ENCODE results near the gene LRRN2. TPM values are rescaled to one million over a fixed set of nuclear protein-coding genes. Genes with fewer than 3 reads are reported as not detected.

Gene LRRN2
- total and polyA plus RNA-seq, 2 of the 8 experiments (the other 6 are each of a cell fraction or from before 2014, with no cell fraction given), result 1.8 to 2.3 TPM

GRCh38 chr1:204731509-204731908, 46.0 kb upstream of the LRRN2 start:
- Histone ChIP-seq H3K4me3 (ENCODE audit: extremely low read depth in 1 of 4, insufficient read depth in 2 of 4, low read depth in 3 of 4, low read length in 4 of 4) (no peak overlapping the region), H4K8ac (ENCODE audit: extremely low read depth, insufficient read depth, low read length) (no peak overlapping the region), H4K20me1 (replicated peaks in 1 of 2; ENCODE audit: control insufficient read depth in 1 of 2, insufficient read depth in 2 of 2, low read length in 2 of 2) (no peaks in the 10 kb centered on the region), H3K27ac (ENCODE audit: low read depth, low read length) (no peak overlapping the region), H3K4me2 (ENCODE audit: insufficient read depth in 1 of 2, low read depth in 2 of 2, low read length in 2 of 2) (no peak overlapping the region), H2BK15ac (ENCODE audit: low read length) (no peak overlapping the region), H3K4me1 (replicated peaks in 1 of 4; ENCODE audit: control insufficient read depth in 3 of 4, insufficient read depth in 4 of 4, low read length in 3 of 4) (peaks cover 0 to 6% (median 2%) of the 10 kb centered on the region in 4 experiments; a peak in 3 of 7 replicates), H2BK120ac (replicated peaks; ENCODE audit: low read depth, low read length) (no peak overlapping the region), H3K4ac (replicated peaks; ENCODE audit: insufficient read length, low read depth, low read length) (no peak overlapping the region), H3K9me3 (ENCODE audit: insufficient read depth in 2 of 2, low read depth in 1 of 2, low read length in 1 of 2) (no peaks in the 10 kb centered on the region), H3K79me1 (ENCODE audit: low read depth, low read length) (no peaks in the 10 kb centered on the region), H4K91ac (replicated peaks; ENCODE audit: insufficient read length, low read length) (no peak overlapping the region), H2BK20ac (ENCODE audit: low read length) (no peak overlapping the region), H3K27me3 (replicated peaks in 1 of 4; ENCODE audit: control insufficient read depth in 3 of 4, extremely low read depth in 1 of 4, insufficient read depth in 3 of 4, low read length in 3 of 4) (no peaks in the 10 kb centered on the region; a peak in 1 of 7 replicates), H3K23ac (ENCODE audit: insufficient read length) (no peak overlapping the region), H3K36me3 (ENCODE audit: control insufficient read depth in 2 of 4, insufficient read depth in 4 of 4, low read length in 3 of 4) (no peaks in the 10 kb centered on the region), H4K5ac (ENCODE audit: insufficient read length, low read depth, low read length) (no peak overlapping the region), H3K79me2 (ENCODE audit: control insufficient read depth in 1 of 2, insufficient read depth in 2 of 2, low read length in 2 of 2) (no peaks in the 10 kb centered on the region), H3K18ac (ENCODE audit: extremely low read depth, low read length) (no peak overlapping the region), H3K9ac (replicated peaks in 1 of 4; ENCODE audit: extremely low read depth in 1 of 4, low read depth in 3 of 4, low read length in 3 of 4) (no peak overlapping the region), H3K56ac (replicated peaks; ENCODE audit: insufficient read length, low read depth, low read length) (no peak overlapping the region), H2BK12ac (ENCODE audit: low read depth, low read length) (no peak overlapping the region), H3K14ac (ENCODE audit: insufficient read length) (no peak overlapping the region), H3K23me2 (ENCODE audit: low read depth, low read length) (no peaks in the 10 kb centered on the region), H2AK5ac (ENCODE audit: low read depth, low read length) (no peak overlapping the region), H2AFZ (ENCODE audit: low read length) (no peak overlapping the region), H2BK5ac (ENCODE audit: low read depth, low read length) (no peak overlapping the region)
- ChIA-PET POLR2A (ENCODE audit: partially characterized antibody) (no interaction called here), CTCF (ENCODE audit: partially characterized antibody) (interaction anchor here (0.8 to 3.1 kb wide), 11 partner anchors 9 to 258 kb away, joined by 3 to 40 read pairs (median 4); partner anchors contain the start of gene LRRN2)
- DNase-seq (ENCODE audit: low read depth in 1 of 2, low spot score in 2 of 2) (peak in 1 of 2 experiments; percentile 42), FAIRE-seq (no peak)
- WGBS, 2 experiments (ENCODE audit: extremely low coverage in 1 of 2, insufficient coverage in 1 of 2, insufficient read length in 1 of 2, insufficient replicate concordance in 2 of 2, low coverage in 1 of 2, low lambda C conversion rate in 2 of 2, missing lambda C conversion rate in 1 of 2), result 70% methylated on average over 6 of the region's 6 CpGs; no CpG with 5 or more reads in 1 of the 2 experiments
- TF ChIP-seq SP2 (IDR thresholded peaks at IDR 0.05; ENCODE audit: low read length), result no peak
- no peak for TF ChIP-seq SIX5 (IDR thresholded peaks at IDR 0.05; ENCODE audit: low read depth, low read length)
- no peak for TF ChIP-seq E2F6 (IDR thresholded peaks at IDR 0.05)
- TF ChIP-seq TCF12 (IDR thresholded peaks at IDR 0.05; ENCODE audit: low read depth, low read length), result no peak
- no peak for TF ChIP-seq TAF1 (IDR thresholded peaks at IDR 0.05; ENCODE audit: low read depth, low read length)
- no peak for TF ChIP-seq SIN3A (conservative IDR thresholded peaks at IDR 0.05 in 1 of 2, IDR thresholded peaks at IDR 0.05 in 1 of 2; ENCODE audit: low read depth in 1 of 2, low read length in 2 of 2)
- no peak for TF ChIP-seq ASH2L (IDR thresholded peaks at IDR 0.05; ENCODE audit: low read length)
- no peak for TF ChIP-seq ATF3 (IDR thresholded peaks at IDR 0.05; ENCODE audit: insufficient read depth, low read depth, low read length)
